Ectodermal cell (in vitro differentiated cells): ENCODE measurements around the gene SHISA7.
A peak's percentile ranks its signal among the peaks of the same experiment; 100 is the strongest.

ENCODE experiments used
- H3K27ac ChIP-seq: 2 replicates; pipeline ENCODE4 v1.7.0; 2013; ENCODE audit warnings: mild to moderate bottlenecking, low read depth, low read length; ENCODE audit not compliant: insufficient read depth, poor library complexity, severe bottlenecking
- H3K27me3 ChIP-seq: 2 replicates; pipeline ENCODE4 v1.7.0; 2013; ENCODE audit warnings: mild to moderate bottlenecking, low read length; ENCODE audit not compliant: insufficient read depth, control insufficient read depth, poor library complexity, severe bottlenecking
- H3K36me3 ChIP-seq: one replicate; pipeline ENCODE4 v1.7.0; 2013; ENCODE audit warnings: low read length; ENCODE audit not compliant: control insufficient read depth, insufficient read depth
- H3K4me1 ChIP-seq: one replicate; pipeline ENCODE4 v1.7.0; 2013; ENCODE audit warnings: low read length; ENCODE audit not compliant: control insufficient read depth, insufficient read depth
- H3K4me3 ChIP-seq: 2 replicates; pipeline ENCODE4 v1.7.0; 2013; ENCODE audit warnings: low read depth, low read length, control low read depth; ENCODE audit not compliant: insufficient read depth
- H3K9me3 ChIP-seq: 2 replicates; pipeline ENCODE4 v1.7.0; 2013; ENCODE audit warnings: mild to moderate bottlenecking, low read length, moderate library complexity; ENCODE audit not compliant: control insufficient read depth
- WGBS, 2 experiments: methylation state at CpG; one replicate each; pipeline ENCODE4 v1.1.7; 2013; ENCODE audit warnings: missing lambda C conversion rate in 2 of 2; 5-methylcytosine and 5-hydroxymethylcytosine counted together

Gene SHISA7

GRCh38 chr19:55486971-55487923, 44.1 kb upstream of the SHISA7 start:
- peaks cover 35% of the 10 kb centered on the region for H3K4me1 ChIP-seq
- no peaks in the 10 kb centered on the region for H3K9me3 ChIP-seq
- peak overlapping the region; percentile 40 for H3K27ac ChIP-seq
- H3K36me3 ChIP-seq: peaks cover 6% of the 10 kb centered on the region
- H3K27me3 ChIP-seq: no peaks in the 10 kb centered on the region
- peak overlapping the region; percentile 0 for H3K4me3 ChIP-seq
- 40 to 46% methylated on average over 27 of the region's 27 CpGs for WGBS, 2 experiments

GRCh38 chr19:55486043-55486970, 43.2 kb upstream of the SHISA7 start:
- no peak overlapping the region for H3K27ac ChIP-seq
- peaks cover 35% of the 10 kb centered on the region for H3K4me1 ChIP-seq
- WGBS, 2 experiments: 85% methylated on average over 53 of the region's 53 CpGs
- no peaks in the 10 kb centered on the region for H3K9me3 ChIP-seq
- H3K36me3 ChIP-seq: peaks cover 6% of the 10 kb centered on the region
- H3K4me3 ChIP-seq: no peak overlapping the region
- H3K27me3 ChIP-seq: no peaks in the 10 kb centered on the region

- H3K36me3 ChIP-seq: peaks cover 6% of the 10 kb centered on the region
Measured at GRCh38 chr19:55485439-55486011, 42.4 kb upstream of the SHISA7 start.

GRCh38 chr19:55484593-55485438, 41.7 kb upstream of the SHISA7 start, which contains the start of gene NAT14:
TSS of gene NAT14 (plus strand) at chr19:55485188. CDS start at chr19:55485709, 521 bp downstream.
- WGBS, 2 experiments: 2% methylated on average over 78 of the region's 78 CpGs
- Histone ChIP-seq H3K4me1 (peaks cover 35% of the 10 kb centered on the region), H3K4me3 (peak within 1 kb of the TSS; percentile 81)

More at GRCh38 chr19:55485439-55486011, 42.4 kb upstream of the SHISA7 start:
- Histone ChIP-seq H3K4me3 (peak overlapping the region; percentile 81), H3K27me3 (no peaks in the 10 kb centered on the region), H3K9me3 (no peaks in the 10 kb centered on the region), H3K27ac (peak overlapping the region; percentile 50), H3K4me1 (peaks cover 35% of the 10 kb centered on the region)
- WGBS, 2 experiments: 10 to 11% methylated on average over 18 of the region's 18 CpGs

GRCh38 chr19:55483706-55484592, 40.8 kb upstream of the SHISA7 start:
- peak overlapping the region; percentile 81 for H3K4me3 ChIP-seq

More at GRCh38 chr19:55484593-55485438, 41.7 kb upstream of the SHISA7 start, which contains the start of gene NAT14:
- Histone ChIP-seq H3K9me3 (no peaks in the 10 kb centered on the region), H3K27me3 (no peaks in the 10 kb centered on the region), H3K27ac (peak within 1 kb of the TSS; percentile 77), H3K36me3 (peaks cover 6% of the 10 kb centered on the region)

GRCh38 chr19:55482967-55483705, 40.0 kb upstream of the SHISA7 start:
- Histone ChIP-seq H3K9me3 (no peaks in the 10 kb centered on the region), H3K4me1 (peaks cover 23% of the 10 kb centered on the region), H3K4me3 (no peak overlapping the region), H3K36me3 (peaks cover 6% of the 10 kb centered on the region), H3K27me3 (no peaks in the 10 kb centered on the region), H3K27ac (no peak overlapping the region)
- WGBS, 2 experiments: 94 to 95% methylated on average over 47 of the region's 47 CpGs

More at GRCh38 chr19:55483706-55484592, 40.8 kb upstream of the SHISA7 start:
- WGBS, 2 experiments: 83 to 84% methylated on average over 46 of the region's 46 CpGs
- Histone ChIP-seq H3K27me3 (no peaks in the 10 kb centered on the region), H3K4me1 (peaks cover 28% of the 10 kb centered on the region), H3K36me3 (peaks cover 6% of the 10 kb centered on the region), H3K9me3 (no peaks in the 10 kb centered on the region), H3K27ac (peak overlapping the region; percentile 77)

GRCh38 chr19:55482156-55482961, 39.3 kb upstream of the SHISA7 start:
- Histone ChIP-seq H3K27ac (no peak overlapping the region), H3K36me3 (peaks cover 6% of the 10 kb centered on the region), H3K4me3 (no peak overlapping the region), H3K4me1 (peaks cover 16% of the 10 kb centered on the region), H3K27me3 (no peaks in the 10 kb centered on the region), H3K9me3 (no peaks in the 10 kb centered on the region)
- 95 to 96% methylated on average over 83 of the region's 83 CpGs for WGBS, 2 experiments

GRCh38 chr19:55481794-55482155, 38.7 kb upstream of the SHISA7 start:
- H3K9me3 ChIP-seq: no peaks in the 10 kb centered on the region
- H3K36me3 ChIP-seq: peaks cover 6% of the 10 kb centered on the region
- WGBS, 2 experiments: 91 to 92% methylated on average over 40 of the region's 40 CpGs
- H3K4me1 ChIP-seq: peaks cover 10% of the 10 kb centered on the region
- no peaks in the 10 kb centered on the region for H3K27me3 ChIP-seq
- no peak overlapping the region for H3K27ac ChIP-seq
- H3K4me3 ChIP-seq: no peak overlapping the region
